ENCODE data around the gene C5orf63.
"Not testable (repeated sequence)": the region's sequence is repeated elsewhere in the genome, so short reads cannot be mapped to it uniquely, and the experiment has no call there.

The C5orf63 gene

GRCh38 chr5:127072861-127073846 is at the start of gene C5orf63:
TSS of gene C5orf63 (minus strand) at chr5:127073502. CDS start at chr5:127058995, 14,507 bp downstream.
- FAIRE-seq: no peak

GRCh38 chr5:127112347-127112864 is 39.1 kb upstream of the C5orf63 start:
- FAIRE-seq: no peak

DNA sequence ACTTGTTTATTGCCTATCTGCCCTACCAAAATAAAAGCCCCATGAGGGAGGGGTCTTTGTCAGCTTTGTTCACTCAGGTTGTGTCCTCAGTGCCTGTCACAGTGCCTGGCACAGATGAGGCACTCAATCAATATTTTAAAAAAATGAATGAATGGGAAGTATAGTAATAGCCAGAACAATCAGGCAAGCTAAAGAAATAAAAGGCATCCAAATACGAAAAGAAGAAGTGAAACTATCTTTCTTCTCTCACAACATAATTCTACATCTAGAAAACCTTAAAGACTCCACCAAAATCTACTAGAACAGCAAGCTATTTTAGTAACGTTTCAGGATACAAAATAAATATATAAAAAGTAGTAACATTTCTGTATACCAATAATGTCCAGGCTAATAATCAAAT is 37.8 kb upstream of the C5orf63 start:
- FAIRE-seq: no peak

DNA sequence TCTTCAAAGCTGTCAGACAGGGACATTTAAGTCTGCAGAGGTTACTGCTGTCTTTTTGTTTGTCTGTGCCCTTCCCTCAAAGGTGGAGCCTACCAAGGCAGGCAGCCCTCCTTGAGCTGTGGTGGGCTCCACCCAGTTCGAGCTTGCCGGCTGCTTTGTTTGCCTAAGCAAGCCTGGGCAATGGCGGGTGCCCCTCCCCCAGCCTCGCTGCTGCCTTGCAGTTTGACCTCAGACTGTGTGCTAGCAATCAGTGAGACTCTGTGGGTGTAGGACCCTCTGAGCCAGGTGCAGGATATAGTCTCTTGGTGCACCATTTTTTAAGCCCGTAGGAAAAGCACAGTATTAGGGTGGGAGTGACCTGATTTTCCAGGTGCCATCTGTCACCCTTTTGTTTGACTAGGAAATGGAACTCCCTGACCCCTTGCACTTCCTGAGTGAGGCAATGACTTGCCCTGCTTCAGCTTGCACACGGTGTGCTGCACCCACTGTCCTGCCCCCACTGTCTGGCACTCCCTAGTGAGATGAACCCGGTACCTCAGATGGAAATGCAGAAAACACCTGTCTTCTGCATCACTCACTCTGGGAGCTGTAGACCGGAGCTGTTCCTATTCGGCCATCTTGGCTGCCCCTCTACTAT is 35.4 kb upstream of the C5orf63 start:
- not testable (repeated sequence) for FAIRE-seq

- FAIRE-seq: no peak
These were observed 28.6 kb upstream of the C5orf63 start for GRCh38 chr5:127101935-127102334.

DNA sequence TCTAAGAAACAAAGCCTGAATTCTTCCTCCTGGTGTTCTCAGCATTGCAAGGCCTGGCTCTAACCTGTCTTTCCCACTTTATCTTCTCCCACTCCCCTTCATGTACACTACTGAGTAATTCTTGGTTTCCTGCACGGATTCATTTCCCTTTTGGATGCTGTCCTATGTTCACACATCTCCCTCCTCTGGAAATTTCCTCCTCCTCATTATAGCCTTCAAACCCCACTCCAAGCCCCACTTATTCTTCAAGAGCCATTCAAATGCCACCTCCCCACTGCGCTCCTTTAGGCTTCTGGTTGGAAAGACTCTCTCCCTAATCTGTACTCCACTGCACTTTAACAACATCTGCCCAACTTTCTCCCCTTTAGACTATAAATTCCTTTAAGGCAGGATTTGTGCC is 28.2 kb upstream of the C5orf63 start:
- no peak for FAIRE-seq

DNA sequence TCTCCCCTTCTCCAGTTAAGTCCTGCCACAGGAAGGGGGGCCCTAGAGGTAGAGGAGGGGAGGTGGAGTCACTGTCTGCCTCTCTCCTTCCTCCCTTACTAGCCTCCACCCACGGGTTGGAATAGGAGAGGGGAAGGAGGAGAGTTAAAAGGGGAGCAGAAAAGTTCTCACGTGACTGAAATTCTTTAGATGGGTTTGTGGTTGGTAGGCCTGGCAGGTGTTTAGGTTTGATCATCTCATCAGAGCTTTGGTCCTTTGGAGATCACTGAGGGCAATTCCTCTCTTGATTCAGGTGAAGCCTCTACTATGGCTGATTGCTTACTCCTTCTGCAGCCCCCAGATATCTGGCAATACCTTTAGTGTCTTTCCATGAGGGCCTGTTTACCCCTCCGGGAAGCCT is 24.9 kb upstream of the C5orf63 start:
- FAIRE-seq: no peak

GRCh38 chr5:127097278-127097677 is 24.0 kb upstream of the C5orf63 start:
- FAIRE-seq: no peak

DNA sequence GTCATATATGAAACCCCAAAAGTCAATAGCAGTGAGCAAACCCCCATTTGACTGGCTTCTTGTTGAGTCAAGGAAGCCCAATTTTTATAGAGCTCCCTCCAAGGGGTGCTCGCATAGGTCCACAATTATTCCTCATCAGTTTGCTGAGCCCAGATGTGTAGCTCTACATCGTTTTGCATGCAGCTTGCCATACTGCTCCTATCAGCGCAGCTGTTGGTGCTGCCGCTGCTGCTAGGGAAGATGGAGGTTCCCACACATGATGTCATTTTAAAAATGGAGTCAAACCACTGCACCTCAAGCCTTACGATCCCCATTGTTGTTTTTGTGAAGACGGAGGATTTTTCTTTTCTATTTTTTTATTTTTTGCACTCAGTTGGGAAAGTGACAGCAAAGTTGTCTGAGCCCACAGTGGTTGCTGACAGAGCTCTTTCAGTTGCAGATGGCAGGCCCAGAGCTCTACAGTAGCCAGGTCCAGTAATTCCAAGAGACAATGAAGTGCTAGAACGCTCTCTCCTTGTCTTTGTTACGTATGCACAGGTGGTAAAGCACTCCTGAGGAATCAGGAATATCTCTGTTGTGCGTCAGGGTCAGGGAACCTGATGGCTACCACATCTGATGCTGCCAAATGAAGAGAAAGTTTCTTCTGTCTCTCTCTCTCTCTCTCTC is 23.2 kb upstream of the C5orf63 start:
- FAIRE-seq: no peak

DNA sequence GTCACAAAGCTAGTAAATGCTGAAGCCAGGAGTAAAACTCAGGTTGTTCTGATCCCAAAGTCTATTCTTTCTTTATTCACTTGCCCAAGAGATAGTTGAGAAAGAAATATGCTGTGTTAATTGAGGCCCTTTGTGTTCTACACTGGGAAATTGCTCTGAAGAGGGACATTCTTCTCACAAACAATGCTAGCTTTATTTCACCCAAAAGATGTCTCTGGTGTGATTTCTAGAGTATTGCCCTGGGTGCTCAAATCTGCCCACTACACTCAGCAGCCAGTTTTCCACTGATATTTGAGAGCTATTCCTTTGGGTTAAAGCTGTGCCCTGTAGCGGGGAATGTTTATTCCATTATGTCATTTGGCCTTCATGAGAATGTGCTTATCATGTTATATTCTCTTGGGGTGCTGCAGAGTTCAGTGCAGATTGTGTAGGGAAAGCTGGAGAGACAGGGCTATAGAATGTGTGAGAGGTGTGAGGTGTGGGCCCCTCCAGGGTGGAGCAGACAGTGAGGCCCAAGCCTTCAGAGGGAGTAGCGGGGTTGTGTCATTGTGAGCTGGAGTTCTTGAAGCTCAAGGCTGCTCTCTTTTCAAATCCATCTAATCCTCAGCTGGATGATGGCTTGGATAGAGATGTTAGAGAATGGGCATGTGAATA is 21.0 kb upstream of the C5orf63 start:
- no peak for FAIRE-seq

DNA sequence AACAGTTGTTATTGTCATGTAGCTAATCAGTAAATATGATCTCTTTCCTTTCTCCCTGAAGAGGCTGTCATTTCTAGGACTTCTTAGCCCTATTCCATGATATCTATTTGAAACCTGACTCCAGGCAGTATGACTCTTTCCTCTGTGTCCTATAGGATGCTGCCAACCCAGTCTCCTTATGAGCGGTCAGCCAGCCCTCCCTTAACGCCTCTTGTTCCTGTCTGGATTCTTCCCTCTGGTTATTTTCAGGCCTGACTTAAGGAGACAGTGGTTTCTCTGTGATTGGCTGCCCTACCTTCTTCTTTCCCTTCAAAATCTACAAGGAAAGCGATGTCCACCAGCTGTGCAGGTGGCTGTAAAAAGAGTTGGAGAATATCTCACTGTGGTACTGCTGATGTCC is 19.4 kb upstream of the C5orf63 start:
- FAIRE-seq: no peak

DNA sequence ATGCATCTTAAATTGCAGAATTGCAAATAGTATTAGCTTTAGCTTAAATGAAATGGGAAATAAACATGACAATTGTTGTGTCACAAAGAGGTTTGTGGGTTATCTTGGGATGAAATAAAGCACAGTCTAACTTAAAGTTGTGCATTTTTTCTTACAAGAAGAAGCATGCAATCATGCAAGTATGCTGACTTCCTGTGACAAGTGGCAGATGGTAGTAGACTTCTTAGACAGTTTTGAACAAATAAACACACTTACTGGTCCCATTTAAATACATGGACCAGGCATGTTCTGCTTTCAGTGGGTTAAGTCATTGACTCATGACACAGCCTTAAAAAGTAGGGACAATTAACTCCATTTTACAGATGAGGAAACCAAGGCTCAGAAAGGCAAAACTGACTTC is 15.9 kb upstream of the C5orf63 start:
- no peak for FAIRE-seq

- no peak for FAIRE-seq
These were observed 14.9 kb upstream of the C5orf63 start for GRCh38 chr5:127088251-127088650.

DNA sequence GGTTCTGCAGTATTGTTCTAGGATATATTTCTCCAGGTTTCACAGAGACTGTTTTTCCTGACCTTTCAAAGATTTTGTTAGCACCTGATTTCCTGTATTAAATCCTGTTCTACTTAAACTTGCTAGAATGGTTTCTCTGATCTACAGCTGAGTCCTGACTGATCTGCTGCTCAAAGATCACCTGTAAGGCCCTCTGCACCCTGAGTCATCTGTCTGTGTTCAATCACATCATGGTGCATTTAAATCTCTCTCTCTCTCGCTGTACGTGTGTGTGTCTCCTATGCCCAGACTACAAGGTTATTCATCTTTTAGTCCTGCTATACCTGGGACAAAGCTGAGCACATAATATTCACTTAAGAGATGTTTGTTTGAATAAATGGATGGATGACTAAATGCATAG is 13.3 kb upstream of the C5orf63 start:
- no peak for FAIRE-seq

- no peak for FAIRE-seq
These were observed 12.5 kb upstream of the C5orf63 start for GRCh38 chr5:127085796-127086195.

GRCh38 chr5:127085371-127085770 is 12.1 kb upstream of the C5orf63 start:
- FAIRE-seq: no peak

- FAIRE-seq: no peak
These were observed 11.4 kb upstream of the C5orf63 start for GRCh38 chr5:127084656-127085055.

DNA sequence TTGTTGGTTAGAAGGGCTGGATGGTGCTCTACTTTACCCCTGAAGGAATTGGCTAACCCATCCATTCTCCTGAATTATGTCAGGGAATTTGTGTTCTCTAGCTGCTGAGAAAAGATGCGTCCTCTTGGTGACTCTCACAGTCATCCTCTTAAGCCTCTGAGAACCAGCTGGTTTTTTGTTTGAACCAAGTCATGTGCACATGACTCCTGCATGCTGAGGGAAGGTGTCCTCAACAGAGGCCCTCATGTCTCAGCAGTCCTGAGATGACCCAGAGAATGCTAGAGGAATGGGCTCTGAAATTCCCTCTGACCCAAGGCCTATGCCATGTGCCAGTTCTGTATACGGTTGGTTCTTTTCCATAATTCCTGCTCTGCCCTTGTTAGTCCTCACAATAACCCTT is 10.4 kb upstream of the C5orf63 start:
- FAIRE-seq: no peak

DNA sequence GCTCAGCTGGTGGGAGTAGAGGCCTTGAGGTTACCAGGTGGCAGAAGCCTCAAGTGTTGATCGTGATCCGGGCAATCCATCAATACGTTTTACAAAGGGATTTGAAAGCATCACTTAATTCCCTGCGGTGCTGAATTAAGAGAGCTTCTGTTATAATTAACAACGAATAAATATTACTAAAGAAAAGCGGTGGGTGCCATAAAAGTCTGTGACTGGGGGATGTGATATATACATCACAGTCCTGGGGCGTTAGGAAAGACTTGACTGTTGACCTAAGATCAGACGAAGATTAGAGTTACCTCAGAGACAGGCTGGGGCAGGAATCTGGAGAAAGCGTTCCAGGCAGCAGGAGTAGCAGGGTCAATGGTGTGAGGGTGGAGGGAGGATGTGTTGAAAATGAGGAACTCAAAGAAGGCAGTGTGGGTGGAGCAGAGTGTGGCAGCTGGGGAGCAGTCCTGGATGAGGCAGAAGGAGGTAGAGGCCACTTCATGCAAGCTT is 6.7 kb upstream of the C5orf63 start:
- FAIRE-seq: no peak

GRCh38 chr5:127077366-127077765 is 4.1 kb upstream of the C5orf63 start:
- no peak for FAIRE-seq

GRCh38 chr5:127076315-127077129 is 3.2 kb upstream of the C5orf63 start:
- FAIRE-seq: no peak

DNA sequence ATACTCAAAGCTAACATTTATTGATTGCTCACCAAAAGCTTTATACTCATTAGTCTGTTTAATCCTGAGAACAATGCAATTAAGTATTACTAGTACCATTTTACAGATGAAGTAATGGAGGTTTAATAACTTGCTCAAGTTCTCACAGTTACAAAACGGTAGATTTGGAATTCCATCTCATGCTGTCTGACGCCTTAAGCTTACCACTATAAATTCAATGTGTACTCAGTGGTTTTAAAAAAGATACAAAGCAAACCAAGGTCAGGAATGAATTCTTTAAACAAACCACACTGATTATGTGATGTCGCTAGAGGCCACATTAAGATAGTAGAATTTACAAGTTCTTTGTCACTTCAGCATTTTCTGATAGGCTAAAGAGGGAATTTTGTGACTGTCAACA is 1.2 kb upstream of the C5orf63 start:
- no peak for FAIRE-seq

All from endometrium (tissue), 2 donors.